GM19351 (cell line): ENCODE results near the gene TBC1D2B.

ENCODE experiments used
- ATAC-seq: cut with Tn5 transposase; IDR thresholded peaks from one replicate; pipeline ENCODE4 v1.9.1; 2021; ENCODE audit warnings: mild to moderate bottlenecking, moderate library complexity; ENCODE audit not compliant: unreplicated experiment

TBC1D2B gene

DNA sequence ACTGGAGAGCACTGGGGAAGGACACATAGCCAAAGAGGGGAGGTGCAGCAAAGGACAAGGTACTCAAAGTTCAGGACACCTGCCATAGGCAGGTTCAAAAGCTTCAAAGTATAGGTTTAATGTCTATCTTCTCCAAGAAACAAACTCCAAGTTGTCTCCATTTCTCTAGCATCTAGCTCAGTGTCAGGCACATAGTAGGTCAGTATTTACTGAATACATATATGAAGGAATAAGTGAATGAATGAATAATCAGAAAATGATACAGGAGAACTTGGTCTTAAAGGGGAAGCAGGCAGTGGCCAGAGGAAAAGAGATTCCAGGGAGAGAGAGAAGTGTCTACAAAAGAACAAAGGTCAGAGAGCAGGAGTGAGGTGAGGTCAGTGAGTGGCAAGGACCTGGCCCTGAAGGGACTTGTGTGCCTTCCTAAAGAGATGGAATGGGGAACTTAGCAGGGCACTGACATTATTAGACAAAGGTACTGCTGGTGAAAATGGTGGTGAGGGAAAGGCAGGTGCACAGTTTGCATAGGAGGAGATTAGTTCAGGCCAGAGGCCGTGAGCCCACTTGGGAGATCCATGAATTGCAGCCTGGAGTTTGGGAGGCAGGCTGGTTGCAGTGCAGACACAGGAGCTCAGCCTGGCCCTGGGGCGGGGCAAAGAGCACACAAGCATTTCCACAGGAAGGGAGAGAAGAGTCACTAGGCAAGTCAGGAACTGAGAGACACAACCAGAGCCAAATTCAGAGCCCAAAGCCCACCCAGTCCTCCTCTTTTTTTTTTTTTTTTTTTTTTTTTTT lies 21.4 kb downstream of the TBC1D2B start:
- no peak for ATAC-seq

DNA sequence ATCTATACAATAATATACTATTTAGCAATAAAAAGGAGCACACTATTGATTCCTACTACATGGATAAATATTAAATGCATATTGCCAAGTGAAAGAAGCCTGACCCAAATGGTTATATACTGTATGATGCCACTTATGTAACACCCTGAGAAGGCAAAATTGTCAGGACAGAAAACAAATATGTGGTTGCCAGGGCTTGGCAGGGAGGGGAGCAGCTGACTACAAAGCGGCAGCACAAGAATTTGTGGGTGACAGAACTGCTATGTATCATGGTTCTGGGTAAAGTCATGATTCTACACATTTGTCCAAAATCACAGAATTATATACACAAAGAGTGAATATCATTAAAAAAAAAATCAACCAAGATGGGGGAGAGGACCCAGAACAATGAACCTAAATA lies 22.5 kb downstream of the TBC1D2B start:
- no peak for ATAC-seq

DNA sequence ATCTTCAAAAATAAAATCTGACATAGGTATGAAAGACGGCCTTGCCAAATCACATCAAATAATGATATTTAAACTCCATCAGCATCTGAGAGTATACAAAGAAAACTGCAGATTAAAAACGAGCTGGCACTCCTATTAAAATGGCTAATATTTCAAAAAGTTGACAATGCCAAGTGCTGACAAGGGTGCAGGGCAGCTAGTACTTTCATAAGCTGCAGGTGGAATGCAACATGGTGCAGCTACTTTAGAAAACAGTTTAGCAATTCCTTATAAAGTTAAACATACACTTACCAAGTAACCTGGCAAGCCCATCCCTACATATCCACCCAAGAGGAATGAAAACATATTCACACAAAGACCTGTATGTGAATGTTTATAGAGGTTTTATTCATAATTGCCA lies 23.0 kb downstream of the TBC1D2B start:
- ATAC-seq, result no peak

DNA sequence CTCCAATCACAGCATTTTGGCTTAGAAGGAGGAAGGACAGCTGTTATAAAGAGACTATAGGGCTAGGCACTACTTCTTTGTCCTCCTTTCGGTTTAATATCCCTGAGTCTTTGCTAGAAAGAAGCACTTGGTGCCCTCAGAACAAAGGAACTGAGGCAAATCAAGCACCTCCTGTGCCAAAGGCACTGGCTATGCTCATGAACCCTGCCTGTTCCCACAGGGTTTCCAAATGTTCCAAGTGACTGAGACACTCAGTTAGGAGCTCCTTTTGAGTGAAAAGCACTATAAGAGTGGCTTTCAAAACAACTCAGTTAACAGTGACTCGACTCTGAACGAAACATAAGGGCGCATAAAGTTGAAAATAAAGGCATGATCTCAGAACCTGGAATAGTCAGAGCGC lies 25.0 kb downstream of the TBC1D2B start:
- no peak for ATAC-seq

DNA sequence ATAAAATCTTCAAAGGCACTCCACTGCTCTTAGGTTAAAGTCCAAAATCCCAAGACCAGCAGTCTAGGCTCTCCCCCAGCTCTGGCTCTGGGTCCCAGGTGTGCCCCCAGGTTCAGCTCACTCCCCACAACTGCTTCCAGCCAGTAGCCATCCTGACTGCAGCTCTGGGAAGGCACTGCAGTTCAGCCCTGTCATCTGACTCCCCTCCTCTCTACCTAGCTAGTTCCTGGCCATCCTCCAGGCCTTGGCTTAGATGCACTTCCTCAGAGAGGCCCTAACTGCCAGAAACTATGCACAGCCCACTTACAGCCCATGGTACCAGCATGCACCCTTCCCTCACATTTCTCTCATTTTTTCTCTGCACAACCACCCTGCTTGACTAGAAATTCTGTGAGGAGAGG lies 25.5 kb downstream of the TBC1D2B start:
- no peak for ATAC-seq

DNA sequence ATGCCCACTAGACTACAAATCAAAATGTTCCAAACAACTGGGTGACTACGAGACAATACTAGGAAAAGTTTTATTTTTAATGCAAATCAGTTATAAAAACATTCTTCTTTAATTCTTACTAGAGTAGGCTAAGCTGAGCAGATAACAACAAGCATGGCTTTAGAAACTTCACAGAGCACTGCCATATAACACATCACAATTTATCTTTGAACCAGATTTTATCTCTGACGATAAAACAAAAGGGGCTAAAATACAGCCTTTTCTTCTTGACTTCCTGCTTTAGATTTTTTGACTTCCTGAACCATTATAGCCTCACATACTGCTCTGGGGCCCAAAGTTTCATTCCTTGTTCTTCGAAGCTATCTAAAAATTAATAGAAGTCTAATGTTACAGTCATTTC lies 25.9 kb downstream of the TBC1D2B start:
- ATAC-seq, result no peak

DNA sequence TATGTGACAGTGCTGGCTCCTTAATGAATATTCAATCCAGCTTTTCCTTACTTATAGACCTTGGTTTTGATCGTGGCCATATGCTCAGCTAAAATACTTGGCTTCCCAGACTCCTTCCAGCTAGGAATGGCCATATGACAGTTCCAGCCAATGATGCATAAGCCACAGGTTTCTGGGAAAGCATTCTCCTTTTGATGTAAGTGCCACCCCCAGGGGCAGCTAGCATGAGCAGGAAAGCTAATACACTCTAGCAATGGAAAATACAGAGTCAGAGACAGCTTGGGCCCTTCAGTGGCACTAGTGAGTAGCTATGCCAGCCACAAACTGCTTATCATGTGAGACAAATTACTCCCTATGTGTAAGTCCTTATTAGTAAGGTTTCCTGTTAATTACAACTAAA lies 26.7 kb downstream of the TBC1D2B start:
- no peak for ATAC-seq

DNA sequence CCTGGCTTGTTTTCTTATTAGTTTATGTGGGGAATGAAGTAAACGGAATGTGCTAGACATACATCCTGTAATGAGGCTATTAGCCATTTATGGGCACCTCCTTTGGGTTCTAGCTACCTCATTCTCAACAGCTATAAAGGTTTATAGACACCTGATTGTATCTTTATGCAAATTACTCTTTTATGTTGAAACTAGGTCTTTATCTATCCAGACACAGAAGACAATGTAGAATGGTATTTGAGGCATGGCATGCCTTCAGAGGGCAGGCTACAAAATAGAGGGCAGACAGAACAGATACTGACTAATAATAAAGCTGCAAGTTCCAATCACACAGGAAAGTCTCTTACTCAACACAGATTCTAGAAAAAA lies 27.1 kb downstream of the TBC1D2B start:
- ATAC-seq, result peak; percentile 20

DNA sequence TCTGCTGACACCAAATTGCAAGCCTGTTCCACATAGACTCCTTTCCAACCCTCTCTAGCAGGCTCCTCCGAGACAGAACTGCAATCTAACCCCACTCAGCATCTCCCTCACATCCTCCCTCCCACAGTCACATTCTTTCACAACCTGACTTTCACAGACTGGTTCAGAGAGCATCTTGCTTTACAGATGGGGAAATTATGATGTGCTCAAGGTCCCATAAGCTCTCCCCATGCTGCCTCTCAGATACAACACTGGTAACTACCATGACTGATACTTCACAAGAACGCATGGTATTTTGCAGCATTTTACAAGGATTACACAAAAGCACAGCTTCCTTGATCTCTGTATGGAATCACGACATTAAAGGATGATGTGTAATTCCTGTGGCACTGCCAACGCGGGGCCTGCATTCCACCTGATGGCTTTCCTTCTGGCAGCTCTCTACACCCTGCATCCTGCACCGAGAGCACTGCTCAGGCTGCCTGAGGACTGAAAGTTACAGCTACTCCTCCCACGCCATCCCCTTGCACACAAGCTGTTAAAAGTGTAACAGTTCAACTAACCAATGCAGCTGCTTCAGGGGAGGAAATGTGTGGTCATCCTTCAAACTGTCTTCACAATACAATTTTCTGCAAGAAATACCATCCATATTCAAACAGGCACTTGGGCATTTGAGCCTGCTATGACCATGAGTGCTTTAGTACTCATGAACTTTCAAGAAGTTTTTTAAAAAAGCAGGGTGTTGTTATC lies 27.6 kb downstream of the TBC1D2B start:
- peak; percentile 82 for ATAC-seq

DNA sequence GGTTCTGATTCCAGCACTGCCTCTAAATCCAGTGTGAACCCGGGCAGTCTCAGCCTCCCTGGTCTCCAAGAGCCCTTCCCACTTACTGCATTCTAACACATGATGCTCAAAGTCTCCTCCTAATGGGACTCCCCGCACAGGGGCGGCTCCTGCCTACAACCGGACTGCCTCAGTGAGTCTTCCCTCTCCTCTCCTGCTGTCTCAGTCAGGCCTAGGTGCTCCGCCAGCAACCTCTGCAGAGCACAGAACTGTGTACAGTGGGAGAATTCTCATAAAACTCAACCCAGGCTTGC lies 28.9 kb downstream of the TBC1D2B start:
- no peak for ATAC-seq

DNA sequence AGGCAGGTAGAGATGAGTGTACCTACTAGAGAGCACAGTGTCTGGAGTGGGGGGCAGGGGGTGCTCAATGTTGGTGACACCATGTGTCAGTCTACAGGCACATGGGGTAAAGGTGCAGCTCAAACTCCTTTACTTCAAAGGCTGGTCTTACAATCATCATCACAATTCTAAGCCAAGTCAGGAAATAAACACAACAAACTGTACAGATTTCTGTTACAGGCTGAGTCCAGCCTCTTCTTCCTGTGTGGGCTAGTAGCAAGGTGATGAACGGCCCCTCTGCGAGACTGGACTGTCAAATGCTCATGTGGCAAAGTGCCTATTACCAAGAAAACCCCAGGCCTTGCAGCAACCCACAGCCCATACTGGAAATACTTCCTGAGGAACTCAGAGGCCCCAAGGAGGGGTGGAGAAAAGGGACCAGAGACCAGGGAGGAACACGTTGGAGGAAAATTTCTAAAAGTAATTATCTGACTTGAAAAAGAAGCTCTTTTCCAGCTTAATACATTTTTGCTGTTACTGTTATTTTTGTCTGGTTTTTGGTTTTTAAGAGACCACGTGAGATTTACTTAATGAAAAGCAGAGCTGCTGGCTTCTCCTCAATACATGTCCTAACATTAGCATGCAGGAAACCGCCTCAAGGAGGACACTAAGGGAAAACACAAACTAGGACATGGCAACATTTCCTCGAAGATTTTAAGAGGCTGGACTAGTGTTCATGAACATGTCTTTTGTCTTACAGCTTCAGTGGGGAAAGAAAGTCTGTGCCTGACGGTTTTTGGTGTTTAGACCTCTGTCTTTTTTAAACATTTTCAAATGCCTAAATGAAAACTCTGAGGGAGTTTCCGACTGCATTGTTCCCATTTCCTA lies 29.5 kb downstream of the TBC1D2B start:
- no peak for ATAC-seq

DNA sequence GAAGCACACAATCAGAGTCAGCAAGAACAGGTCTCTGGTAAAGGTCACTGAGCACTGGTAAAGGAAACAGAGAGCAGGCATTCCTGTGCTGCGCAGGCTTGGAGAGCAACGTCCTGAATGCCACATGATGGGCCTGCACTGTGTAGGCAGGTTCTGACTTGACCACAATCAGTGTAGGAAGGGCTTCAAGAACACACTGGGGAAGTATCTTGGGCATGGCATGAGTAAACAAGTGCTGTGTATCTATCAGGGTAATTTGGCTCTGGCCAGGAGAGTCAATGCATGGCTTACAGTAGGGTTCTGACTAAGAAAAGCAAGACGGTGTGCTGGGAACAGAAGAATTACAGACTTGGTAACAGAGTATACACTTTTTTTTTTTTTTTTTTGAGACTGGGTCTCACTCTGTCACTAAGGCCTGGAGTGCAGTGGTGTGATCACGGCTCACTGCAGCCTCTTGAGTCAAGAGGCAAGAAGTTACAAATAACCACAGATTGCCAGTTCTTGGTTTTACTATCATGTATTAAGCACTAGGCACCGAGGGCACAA lies 30.6 kb downstream of the TBC1D2B start:
- no peak for ATAC-seq

DNA sequence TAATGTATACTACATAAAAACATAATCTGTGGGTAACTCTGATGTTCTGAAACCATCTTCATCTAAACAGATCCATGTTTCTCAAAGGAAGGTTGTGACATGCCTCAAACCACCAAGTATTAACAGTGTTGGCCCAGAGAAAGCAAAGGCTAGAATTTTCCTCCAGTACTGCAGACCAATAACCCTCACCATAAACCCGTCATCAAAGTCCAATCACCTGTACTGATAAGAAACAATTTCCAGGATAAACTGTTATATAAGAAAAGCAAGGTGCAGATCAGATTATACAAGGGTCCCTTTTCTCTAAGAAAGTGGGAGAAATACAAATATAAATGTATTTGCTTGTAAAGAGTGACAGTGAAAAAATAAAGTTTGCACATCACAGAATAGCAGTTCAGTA lies 32.3 kb downstream of the TBC1D2B start:
- no peak for ATAC-seq

DNA sequence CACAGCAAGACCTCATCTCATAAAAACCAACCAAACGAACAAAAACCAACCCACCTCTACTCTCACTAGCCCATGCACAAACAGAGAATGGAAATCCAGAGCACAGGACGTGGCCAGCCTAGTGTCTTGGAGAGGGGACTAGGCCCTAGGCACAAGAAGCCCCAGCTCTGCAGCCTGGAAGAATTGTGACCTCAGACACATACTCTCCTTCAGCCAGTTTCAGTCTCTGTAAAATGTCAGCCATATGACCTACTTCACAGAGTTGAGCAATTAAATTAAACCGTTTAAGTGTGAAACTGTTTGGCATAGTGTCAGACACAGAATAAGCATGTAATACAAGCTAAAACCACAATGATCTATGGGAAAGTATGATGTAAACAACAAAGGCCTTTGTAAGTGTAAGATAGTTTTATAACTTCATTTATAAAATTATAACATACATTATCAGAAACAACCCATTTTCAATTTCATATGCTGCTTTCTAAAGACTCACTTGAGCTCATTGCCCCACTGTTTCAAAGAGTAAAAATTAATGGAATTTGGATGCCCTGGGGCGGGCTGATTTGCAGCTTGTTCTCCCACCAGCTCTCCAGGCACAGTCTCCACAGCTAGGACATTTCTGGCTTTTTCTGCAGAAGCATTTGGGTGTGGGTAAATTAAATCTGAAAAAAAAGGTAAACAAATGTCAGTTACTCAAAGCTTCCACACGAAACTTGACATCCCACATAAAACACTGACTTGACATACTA lies 32.9 kb downstream of the TBC1D2B start:
- ATAC-seq, result no peak

DNA sequence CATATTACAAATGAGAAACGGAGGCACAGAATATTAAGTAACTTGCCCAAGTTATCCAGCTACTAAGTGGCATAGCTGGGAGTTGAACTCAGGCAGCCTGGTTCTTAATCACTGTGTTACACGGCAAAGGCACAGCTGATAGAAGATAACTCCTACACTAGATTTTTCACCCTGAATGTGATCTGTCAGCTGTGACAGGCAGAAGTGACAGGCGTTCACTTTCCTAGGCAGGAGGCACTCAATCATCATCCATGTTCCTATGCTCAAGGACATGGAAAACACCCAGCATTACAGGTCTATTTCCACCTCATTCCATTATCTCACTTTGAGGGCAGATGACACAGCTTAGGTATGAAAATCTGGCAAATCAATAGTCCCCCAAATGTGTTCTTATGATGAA lies 35.6 kb downstream of the TBC1D2B start:
- ATAC-seq, result no peak

DNA sequence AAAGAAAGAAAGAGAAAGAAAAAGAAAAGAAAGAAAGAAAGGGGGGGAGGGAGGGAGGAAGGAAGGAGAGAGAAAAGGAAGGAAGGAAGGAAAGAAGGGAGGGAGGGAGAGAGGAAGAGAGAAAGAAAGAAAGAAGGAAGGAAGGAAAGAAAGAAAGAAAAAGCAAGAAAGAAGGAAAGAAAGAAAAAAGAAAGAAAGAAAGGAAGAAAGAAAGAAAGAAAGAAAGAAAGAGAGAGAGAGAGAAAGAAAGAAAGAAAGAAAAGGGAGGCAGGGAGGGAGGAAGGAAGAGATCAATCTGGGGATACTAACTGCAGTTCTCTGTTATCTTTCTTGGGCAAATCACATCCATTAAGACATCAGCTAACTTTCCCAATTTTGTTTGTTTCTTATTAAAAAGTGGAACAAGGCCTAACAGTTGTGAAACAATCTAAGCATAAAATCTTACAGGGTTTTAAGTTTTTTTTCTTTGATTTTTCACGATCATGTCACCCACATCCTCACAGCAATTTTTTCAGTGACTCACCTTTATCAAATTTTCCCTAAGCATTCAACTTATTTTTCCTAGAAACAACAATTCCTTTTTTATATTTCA lies 36.8 kb downstream of the TBC1D2B start:
- ATAC-seq, result no peak

DNA sequence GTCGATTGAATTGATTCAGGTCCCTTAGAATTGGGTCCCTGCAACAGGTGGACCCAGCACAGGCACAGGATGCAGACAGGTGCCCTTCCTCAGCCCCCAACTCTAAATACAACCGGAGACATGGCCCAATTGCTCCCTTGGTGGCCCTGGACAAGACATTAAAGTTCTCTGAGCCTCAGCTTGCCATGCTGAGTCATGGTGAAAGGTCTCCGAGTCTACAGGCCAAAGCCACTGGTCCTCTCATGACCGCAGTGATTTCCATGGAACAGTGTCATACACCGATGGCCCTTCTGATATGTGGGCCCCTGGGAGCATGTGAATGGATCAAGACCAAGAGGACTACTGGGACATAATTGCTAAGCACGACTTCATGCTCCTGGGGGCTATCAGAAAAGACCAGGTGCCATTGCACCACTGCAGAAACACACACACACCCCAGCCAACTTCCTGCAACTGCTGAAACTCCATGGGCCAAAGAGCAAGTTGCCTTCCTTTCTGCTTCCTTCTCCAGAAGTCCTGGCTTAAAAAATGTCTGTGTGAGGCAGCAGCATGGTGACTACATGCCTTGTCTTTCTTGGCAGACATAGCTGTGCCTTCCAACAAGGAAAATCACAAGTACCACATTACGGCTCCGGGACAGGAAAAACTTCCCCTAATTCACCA lies 38.8 kb downstream of the TBC1D2B start:
- no peak for ATAC-seq

DNA sequence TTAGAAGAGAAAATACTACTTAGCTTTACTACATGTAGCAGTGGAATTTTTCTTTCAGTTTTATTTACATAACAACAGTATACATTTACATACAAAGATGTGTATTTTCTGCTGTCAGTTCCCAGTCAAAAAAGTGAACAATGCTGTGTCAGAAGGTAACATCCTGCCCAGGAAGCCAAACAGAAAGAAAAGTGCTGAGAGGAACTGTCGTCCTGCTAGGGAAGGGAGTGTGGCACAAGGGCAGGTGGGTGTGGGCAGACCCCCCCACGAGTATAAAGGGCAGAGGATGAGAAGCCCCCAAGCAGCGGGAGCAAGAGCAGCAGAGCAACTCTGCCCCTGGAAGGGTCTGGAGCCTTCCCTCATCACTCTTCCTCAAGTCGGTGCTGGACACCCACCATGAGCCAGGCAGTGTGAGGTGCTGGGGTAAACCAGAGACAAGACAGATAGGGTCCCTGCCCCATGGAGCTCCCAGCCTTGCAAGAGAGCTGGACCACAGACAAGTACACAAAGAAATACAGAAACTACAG lies 39.7 kb downstream of the TBC1D2B start:
- ATAC-seq, result no peak

DNA sequence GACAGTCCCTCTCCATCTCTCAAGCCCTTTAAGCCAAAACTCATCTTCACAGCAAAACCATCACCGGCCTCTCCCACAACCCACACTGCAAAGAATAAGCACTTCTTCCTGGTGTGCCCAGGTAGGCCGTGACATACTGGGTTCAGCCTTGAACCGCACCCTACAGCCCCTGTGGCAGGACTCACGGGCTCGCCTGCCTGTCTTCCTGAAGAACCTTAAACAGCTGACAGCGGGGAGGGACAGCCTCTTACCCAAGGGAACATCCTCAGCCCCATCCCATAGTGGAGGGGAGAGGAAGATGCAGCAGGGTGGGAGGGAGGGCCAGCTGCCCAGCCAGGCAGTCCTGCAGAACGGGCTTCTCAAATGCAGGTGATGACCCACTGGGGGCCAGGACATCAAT lies 40.2 kb downstream of the TBC1D2B start:
- no peak for ATAC-seq
